GM19455 (cell line): ENCODE measurements around the gene STUM.

Source experiments
- ATAC-seq: cut with Tn5 transposase; IDR thresholded peaks from one replicate; pipeline ENCODE4 v1.9.1; 2021; ENCODE audit not compliant: unreplicated experiment

STUM gene

DNA sequence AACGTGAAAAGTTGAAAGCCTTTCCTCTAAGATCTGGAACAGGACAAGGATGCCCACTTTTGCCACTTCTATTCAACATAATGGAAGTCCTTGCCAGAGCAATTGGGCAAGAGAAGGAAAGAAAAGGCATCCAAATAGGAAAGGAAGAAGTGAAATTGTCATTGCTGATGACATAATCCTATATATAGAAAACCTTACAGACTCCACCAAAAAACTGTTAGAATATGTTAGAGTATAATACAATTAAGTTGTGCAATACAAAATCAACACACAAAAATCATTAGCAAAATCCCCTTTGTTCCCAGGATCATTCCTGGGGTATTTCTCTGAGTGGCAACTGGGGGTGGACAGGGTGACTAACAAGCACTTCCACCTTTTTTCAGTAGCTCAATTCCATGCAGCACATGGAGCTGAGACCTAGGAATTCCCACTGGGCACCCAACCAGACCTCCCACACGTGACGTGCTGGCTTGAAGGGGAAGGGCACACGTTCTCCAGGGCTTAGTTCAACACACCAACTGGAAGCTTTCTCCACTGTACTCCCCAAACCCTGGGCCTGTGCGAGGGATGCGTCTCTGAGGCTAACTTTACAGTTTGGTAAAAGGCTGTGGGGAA lies 9.6 kb downstream of the STUM start:
- ATAC-seq, result no peak

DNA sequence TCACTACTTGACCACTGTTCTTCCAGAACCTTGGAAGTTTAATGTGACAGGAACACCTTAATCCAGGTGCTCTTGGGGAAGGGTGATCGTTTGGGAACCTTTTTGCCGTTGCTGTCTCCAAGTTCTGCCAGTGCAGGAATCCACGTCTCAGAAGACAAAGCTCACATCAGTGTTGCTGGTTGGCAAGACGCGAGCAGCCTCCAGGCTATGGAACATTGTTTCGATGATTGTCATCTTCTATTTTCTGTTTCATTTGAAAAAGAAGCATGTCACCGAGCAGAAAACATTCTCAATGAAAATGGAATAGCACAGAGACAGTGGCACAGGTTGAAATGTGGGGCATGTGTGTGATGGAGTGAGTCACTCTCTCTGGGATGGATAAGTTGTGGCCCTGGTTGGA lies 11.7 kb downstream of the STUM start:
- no peak for ATAC-seq

DNA sequence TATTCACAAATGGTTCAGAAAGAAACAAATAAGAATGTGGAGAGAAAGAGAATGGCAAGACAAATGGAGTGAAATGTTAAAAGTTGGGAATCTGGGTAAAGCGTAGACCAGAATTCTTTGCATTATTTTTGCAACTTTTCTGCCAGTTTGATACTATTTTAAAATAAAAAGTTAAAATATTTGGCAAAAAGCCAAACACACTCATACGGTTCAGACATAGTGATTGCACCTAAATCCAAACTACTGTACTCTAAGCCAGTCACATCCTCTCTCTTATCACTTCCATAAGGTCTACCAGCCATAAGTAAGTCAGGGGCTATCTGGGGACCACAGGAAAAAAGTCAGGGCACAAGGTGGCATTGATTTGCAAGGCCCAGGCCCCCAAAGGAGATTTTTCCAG lies 14.4 kb downstream of the STUM start:
- no peak for ATAC-seq

DNA sequence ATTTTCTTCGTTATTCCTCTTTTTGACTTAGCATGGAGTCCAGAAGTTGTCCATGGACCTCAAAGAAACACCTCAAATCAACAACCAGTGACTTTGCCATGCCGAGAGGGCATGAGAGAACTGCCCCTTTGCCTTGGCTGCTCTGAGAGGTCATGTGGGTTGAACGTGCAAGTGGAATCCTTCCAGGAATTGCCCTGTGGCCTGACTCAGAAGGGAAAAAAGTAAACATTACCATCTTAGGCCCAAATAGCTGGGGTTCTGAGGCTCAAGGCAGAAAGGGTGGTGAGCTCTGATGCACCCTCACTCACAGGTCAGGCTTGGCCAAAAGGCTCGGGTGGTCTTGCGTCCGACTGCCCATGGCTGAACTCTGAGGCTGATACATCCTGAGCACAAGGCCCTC lies 15.1 kb downstream of the STUM start:
- ATAC-seq, result no peak

DNA sequence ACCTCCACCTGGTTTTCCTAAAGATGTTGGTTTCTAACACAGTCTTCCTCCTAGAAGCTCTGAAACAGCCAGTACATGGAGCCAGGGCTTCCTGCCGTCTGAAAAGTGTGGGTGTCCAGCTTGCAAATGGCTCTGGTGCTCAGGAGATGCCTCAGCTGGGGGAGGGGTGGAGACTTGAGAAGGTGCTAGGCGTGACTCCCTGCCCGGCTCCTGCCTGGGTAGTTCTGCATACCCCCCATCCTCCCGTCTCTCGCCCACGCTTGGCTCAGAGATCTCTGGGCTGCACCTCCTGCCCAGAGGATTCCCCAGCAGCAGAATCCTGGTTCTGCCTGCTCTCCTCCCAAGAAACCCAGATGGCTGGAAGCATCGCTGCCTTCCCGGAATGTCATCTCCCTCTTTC lies 16.9 kb downstream of the STUM start:
- ATAC-seq, result no peak

DNA sequence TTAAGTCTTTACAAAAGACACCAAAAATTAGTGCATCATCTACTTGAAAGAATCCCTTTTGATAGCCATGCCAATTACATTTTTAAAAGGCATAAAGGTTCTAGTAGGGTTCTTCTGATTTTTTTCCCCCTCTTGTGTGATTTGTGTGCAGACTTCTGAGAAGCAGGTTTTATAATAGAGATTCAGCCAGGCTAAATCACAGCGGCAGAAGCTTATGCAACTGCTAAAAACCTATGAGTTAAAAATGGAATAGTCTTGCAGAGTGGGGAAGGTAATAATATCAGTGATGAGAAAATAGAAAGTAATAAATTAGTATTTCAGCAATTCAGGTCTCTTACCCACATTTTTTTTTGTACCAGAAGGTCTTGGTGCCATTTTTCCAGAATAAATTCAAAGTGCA lies 17.7 kb downstream of the STUM start:
- no peak for ATAC-seq

DNA sequence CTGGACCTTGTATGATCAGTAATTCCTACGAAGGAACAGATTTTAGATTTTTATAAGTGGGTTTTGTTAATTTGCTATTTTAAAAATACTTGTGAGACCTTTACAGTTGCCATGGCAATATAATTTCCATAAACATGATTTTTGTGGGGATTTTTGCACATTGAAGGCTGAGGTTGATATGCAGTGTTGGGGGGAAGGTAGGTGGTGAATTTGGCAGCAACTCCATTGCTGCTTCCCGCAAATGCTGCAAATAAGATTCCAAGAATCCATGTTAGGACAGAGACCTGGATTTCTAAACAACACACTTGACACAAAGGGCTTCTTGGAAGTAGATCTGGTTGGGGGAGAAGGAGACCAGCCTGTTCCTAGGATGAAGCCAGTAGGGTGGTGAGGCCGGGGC lies 18.2 kb downstream of the STUM start:
- ATAC-seq, result no peak

DNA sequence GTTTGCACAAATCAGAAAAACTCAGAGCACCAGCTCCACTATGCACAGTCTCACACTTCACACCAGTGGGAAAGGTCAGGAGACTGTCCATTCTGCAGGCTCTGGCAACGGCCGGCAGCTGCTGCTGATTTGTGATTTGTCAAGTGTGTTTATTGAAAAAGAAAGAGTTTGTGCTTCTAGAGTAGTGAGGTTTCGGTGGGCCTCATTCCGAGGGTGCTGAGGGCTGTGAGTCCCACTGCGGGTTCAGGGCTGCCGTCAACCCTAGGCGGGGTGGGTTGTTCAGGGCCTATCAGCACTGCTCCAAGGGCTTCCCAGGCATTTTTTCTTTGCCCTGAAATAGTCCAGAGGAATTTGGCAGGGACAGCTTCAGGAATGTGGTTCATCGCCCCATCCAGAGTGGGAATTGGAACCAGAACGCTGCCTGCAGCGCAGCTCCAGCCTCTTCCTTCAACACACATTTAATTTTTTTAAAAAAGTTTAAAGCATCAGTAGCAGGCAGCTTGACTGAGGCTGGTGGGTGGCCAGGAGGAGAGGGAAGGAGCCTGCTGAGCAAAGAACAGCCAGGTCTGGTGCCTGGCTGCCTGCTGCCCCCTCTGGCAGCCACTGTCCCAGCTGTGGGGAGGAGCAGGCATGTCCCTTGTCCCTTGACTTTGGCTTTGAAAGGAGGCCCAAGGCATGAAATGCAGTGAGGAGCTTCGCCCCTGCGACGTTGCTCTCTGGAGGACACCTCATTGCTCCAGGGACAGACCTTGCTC lies 19.7 kb downstream of the STUM start:
- ATAC-seq, result no peak

DNA sequence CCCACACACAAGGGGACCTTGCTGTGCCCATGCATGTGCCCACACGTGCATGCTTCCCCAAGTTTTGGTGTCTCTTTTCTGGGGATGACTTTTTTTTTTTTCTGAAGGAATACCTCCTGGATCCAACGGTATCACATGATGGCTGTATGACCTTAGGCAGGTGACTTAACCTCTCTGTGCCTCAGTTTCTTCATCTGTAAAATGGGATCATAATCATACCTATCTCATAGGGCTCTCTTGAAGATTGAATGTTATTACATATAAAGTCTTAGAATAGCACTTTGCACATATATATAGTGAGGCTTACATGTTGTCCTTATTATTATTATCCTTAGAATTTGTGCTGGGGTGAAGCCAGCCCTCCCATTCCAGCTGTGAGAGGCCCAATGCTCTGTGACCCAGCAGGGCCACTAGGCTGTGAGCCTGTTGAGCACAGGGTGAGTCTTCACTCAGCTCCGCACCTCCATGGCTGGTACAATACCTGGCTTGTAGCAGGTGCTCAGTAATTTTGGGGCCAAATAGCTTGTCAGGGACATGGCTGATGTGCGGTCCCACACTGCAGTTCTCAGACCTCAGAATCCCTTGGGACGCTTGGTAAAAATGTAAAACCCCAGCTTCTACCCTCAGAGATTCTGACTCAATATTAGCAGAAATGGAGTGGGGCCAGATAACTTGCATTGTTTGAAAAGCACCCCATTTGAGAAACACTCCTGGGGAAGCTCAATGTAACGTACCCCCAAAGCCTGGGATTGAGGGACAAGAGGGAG lies 20.6 kb downstream of the STUM start:
- no peak for ATAC-seq

DNA sequence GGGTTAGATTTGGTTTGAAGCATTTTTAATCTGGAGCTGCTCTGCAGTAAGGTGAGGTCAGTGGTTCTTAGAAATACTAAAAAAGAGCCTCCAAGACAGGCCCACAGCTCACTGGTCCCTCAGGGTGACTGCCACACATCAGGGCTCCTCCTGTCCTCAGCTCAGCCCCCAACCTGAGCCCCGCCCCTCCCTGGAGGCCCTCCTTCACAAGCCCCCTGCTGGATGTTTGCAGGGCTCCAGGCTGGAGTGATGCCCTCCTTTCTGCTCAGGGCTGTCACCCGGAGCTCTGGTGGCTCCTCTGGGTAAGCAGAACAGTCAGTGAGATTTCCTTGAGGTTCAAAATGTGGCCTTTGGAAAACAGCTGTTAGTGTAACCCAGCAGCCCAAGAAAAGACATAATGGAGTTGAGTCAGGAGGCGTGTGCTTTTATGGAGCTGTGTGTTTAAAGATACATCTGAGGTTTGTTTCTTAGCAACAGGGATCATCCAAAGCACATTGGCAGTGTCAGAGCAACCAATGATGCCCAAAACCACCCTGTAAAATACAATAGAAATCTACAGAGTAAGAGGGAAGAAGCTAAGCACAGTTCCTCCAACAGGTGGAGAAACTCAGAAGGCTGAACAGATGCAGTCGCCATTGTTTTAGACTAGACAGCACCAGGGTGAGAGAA lies 21.4 kb downstream of the STUM start:
- ATAC-seq, result no peak

DNA sequence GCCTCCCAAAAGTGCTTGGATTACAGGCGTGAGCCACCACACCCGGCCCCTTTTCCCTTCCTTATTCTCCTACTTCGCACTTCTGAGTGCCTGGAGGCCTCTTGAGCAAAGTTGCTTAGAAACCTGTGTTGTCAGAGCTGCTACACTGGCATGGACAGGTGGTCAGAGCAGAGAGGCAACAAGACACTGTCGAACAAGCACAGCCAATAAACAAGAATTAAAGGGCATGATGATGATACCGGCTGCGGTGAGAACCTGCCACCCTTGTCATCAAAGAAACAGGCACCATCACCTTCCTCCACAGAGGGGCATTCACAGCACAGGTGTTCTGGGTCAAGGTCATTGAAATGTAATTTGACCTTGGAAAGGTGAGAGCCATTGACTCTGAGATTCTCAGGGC lies 23.3 kb downstream of the STUM start:
- ATAC-seq, result no peak

DNA sequence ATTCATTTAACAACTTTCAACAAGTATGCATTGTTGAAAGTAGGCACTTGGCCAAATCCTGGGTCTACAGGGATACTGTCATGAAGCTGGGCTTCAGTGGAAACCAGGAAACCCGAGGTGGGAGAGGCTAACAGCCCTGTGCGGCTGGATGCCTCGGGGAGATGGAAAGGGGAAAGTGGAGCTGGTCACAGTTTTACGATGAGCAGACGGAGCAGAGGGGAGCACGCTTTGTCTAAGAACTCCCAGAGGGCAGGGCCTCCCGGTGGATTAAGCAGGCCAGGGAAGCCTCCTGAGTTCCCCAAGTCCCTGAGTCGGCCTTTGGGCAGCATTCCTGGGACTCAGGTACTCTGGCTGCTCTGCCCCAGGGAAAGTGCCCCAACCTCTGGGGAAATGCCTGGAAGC lies 23.8 kb downstream of the STUM start:
- no peak for ATAC-seq

DNA sequence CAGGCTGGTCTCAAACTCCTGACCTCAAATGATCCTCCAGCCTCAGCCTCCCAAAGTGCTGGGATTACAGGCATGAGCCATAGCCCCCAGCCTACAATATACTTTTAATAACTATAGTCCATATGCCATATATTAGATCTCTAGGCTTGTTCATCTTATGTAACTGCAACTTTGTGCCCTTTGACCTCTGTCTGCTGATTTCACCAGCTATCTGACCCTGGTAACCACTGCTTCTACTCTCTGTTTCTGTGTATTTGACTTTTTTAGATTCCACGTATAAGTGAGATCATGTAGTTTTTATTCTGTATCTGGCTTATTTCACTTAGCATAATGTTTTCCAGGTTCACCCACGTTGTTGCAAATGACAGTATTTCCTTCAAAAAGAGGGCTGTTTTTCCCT lies 25.5 kb downstream of the STUM start:
- ATAC-seq, result no peak

DNA sequence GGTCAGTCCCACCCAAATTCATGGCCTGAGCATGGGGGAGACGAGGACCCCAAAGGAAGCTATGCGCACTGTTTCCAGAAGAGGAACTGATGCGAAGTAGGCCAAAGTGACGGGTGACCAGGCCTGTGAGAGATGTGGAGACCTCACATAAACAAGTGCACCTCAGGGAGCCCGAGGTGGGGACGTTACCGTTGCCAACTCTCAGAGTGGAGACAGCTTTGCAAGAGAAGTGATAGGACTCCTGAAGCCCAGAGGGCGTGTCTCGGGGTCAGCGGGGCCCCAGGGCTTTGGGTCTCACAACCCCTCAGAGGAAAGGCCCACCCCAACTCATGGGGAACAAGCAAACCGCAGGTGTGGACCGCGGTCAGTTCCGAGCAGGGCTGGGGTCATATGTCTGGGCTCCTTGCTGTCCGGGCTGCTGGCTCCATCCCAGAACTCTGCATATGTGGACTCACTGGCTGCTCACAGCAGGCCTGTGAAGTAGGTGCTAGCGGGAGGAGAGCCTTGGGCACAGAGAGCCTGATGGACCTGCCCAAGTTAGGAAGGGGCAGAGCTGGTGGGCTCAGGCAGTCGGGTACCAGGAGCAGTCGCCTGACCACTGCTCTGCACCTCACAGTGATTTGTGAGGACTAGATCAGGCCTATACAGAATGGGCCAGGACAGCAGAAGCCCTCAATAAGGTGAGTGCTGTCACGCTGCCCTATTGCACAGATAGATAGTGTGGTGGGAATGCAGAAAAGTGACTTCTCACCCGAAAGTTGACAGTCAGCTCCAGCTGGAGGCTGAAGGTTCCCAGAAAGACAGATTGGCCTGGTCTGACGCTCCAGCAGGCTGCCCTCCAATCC lies 26.2 kb downstream of the STUM start:
- no peak for ATAC-seq

DNA sequence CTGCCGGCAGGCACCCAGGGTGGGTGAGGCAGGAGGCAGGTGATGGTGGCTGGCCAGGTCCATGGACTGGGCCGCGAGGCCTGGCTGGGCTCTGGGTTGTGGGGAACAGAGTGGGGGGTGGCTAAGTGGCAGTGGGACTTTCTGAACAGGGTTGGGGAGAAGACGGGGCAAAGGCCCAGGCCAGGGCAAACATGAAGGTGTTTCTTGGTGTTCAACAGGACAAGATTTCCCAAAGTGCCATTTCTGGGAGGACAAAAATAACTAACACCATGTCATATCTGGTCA lies 26.8 kb downstream of the STUM start:
- ATAC-seq, result no peak

DNA sequence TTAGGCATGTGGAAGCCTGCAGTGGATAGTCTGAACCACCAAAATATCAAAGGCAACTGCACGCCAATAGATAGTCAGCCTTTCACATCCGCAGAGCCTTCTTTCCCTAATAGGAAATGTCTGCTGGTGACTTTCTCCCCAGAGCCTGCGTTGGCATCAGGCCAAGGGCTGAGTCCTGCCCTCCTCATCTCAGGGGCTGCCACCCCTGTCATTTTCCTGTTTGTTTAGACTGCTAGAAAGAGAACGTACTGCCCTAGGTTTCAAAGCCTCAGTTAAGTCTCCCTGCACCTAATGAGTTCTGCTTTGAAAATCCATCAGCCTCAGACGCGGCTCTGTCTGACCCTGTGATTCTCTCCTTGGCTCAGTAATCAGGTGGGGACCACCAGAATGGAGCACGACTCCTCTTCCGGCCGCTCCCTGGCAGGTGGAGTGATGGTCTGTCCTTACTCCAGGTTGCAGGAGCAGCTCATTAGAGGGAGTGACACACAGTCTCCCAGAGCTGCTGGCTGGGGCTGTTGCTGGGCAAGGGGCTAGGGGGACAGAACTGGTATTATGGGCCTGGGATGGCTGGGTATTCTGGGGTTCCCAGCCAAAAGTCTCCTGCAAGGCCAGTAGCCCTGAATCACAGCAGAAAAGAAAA lies 27.3 kb downstream of the STUM start:
- no peak for ATAC-seq

DNA sequence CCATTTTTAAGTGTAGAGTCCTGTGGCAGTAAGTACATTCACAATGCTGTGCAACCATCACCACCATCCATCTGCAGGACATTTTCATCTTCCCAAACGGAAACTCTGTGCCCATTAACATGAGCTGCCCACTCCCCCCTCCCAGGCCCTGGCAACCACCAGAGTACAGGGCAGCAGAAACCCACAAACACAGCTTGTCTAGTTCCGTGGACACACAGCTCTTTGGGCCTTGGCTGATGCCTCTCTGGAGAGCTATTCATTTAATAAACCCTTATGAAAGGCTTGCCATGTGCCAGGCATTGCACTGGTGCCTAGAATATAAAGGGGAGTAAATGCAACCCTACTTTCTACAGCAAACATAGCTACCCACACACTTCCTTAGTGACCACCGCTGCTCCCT lies 28.0 kb downstream of the STUM start:
- ATAC-seq, result no peak

DNA sequence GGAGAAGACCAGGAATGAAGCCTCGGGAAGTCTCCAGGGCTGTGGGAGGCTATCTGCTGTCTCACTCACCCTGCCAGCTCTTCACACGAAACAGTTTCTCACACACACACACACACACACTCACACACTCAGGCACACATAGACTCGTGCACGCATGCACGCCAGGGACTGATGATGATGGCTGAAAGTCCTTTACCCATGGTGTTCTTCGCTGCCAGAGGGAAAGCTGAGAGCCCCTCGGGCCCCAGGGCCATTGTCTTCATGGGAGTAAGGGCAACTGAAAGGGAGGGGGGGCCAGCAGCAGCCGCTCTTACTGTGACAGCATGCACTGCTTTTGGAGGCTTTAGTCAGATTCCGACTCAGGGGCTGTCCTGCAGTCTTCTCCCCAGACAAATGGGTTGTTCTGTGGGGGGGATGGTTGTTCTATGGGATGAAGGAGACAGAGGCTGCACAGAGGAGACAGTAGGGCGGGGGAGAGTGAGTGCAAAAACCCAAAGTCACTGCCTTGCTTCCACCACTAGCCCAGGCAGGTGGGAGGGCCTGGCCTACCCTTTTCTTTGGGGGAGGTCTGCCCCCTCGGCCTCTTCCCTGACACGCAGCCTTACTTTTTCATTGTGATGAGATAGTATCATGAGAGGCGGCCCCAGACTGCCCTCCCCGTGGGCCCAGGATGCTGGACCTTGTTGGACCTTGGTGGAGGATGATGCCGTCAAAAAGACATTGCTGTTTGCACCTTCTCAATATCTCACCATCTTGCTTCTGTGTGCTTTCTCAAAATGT lies 29.0 kb downstream of the STUM start:
- ATAC-seq, result no peak

DNA sequence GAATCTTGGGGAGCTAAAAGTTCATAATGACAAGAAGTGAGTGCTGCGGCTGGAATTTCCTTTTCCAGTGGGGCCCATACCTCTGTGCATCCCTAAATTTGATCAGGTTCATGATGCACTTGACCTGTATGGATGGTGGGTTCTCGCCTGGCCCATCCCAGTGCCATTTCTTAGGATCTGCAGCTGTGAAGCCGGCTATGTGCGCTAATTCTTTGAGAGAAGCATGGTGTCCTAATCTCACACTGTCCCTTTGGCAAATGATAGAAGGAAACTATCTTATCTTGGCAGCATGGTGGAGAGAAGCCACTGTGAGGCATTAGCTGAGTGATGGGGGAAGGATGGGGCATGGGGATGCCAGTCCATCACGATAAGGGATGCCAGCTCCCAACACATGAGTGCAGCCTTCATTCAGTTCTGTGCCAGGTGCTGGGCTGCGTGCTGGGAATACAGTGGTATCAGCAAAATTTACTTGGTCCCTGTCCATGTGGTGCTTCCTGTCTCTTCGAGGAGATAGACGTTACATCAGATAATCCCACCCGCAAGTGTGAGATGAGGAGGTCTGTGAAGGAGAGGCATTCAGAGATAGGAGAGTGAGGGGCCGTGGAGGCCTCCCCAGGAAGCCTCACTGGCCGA lies 30.5 kb downstream of the STUM start:
- no peak for ATAC-seq
